SK-N-SH (cell line): ENCODE data around the gene KLF3.

Experiments
- TAF1 ChIP-seq: IDR thresholded peaks from 2 replicates; pipeline ENCODE4 v1.6.1; 2012; ENCODE audit warnings: low read depth, mild to moderate bottlenecking, low read length, moderate library complexity, borderline replicate concordance
- TF ChIP-seq, protein P1 (sequence below): fragments of 200-600 bp; sonication (generic); IDR thresholded peaks from 2 replicates; pipeline ENCODE4 v1.6.1; 2017; ENCODE audit warnings: antibody characterized with exemption, mild to moderate bottlenecking, moderate library complexity

DNA sequence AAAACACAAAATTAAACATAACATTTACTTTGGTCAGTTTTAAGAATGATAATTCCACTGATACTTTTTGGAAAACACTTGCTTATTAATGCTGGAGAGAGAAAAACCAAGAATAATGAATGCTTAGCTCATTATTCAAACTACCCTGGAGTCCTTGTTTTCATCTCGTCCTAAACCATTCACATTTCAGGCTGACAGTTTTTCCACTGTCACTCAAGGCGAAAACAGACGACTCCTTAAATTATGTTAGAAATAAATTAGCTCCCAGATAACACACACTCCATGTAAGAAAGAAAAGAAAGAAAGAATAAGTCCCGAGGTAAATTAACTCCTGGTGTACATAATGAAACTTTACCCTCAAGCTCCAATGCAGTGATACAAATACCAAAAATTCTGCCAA lies 85.3 kb downstream of the KLF3 start:
- no peak for TF ChIP-seq TAF1
- TF ChIP-seq, protein P1, sequence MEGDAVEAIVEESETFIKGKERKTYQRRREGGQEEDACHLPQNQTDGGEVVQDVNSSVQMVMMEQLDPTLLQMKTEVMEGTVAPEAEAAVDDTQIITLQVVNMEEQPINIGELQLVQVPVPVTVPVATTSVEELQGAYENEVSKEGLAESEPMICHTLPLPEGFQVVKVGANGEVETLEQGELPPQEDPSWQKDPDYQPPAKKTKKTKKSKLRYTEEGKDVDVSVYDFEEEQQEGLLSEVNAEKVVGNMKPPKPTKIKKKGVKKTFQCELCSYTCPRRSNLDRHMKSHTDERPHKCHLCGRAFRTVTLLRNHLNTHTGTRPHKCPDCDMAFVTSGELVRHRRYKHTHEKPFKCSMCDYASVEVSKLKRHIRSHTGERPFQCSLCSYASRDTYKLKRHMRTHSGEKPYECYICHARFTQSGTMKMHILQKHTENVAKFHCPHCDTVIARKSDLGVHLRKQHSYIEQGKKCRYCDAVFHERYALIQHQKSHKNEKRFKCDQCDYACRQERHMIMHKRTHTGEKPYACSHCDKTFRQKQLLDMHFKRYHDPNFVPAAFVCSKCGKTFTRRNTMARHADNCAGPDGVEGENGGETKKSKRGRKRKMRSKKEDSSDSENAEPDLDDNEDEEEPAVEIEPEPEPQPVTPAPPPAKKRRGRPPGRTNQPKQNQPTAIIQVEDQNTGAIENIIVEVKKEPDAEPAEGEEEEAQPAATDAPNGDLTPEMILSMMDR, result no peak
